ENCODE results near the gene CNTNAP2.

The CNTNAP2 gene

GRCh38 chr7:146115548-146115850 lies 1.1 kb upstream of the CNTNAP2 start:
- no peak overlapping the region for H3K27ac ChIP-seq (ENCODE audit: low read depth in 2 of 2, low read length in 2 of 2)
- H3K9me3 ChIP-seq (ENCODE audit: control insufficient read depth in 2 of 2, low read length in 2 of 2): no peaks in the 10 kb centered on the region
- no peak overlapping the region for H3K4me3 ChIP-seq (ENCODE audit: low read length in 2 of 2)
- H3K9ac ChIP-seq (ENCODE audit: low read depth in 1 of 2, low read length in 2 of 2): no peak overlapping the region
- peaks cover 0 to 3% of the 10 kb centered on the region in 2 donors for H3K4me1 ChIP-seq (ENCODE audit: control insufficient read depth in 2 of 2, insufficient read depth in 2 of 2, low read length in 2 of 2)
- peaks cover 2 to 8% of the 10 kb centered on the region in 2 donors for H3K27me3 ChIP-seq (ENCODE audit: control insufficient read depth in 2 of 2, insufficient read depth in 2 of 2, low read length in 2 of 2)
- H3K36me3 ChIP-seq (ENCODE audit: control insufficient read depth in 2 of 2, insufficient read depth in 2 of 2, low read length in 2 of 2): no peaks in the 10 kb centered on the region

DNA sequence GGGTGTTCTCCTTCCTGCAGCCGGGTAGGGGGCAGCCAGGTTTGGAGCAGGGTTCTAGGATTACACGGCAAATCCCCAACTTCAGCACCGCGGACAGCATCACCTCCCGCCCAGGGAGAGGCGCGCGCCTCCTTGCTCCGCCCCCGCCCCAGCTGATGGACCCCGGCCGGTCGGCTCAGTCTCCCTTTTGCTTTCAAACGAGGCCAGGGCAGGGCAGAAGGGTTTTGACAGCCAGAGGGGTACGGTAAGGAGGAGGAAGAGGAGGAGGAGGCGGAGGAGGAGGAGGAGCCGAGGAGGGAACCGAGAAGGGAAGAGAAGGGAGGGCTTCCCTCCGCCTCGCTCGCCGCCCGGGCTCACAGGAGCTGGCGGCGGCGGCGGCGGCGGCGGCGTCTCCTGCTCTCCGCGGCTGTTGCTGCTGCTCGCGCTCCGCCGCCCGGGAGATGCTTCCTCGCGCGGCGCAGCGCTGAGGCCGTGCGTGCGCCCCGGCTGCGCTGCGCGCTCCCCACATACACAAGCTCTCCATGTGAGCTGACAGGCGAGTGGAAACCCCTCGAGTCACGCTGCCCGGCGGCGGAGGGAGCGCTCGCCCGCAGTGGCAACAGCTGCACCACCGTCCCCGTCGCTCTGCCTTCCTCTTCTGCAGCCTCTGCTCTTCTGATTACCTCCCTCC lies 615 bp upstream of the CNTNAP2 start:
- no peaks in the 10 kb centered on the region for H3K36me3 ChIP-seq (ENCODE audit: control insufficient read depth in 2 of 2, insufficient read depth in 2 of 2, low read length in 2 of 2)
- H3K4me3 ChIP-seq (ENCODE audit: low read length in 2 of 2): peak overlapping the region in 1 of 2 donors; percentile 23
- H3K9ac ChIP-seq (ENCODE audit: low read depth in 1 of 2, low read length in 2 of 2): no peak overlapping the region
- H3K27ac ChIP-seq (ENCODE audit: low read depth in 2 of 2, low read length in 2 of 2): no peak overlapping the region
- H3K9me3 ChIP-seq (ENCODE audit: control insufficient read depth in 2 of 2, low read length in 2 of 2): no peaks in the 10 kb centered on the region
- H3K4me1 ChIP-seq (ENCODE audit: control insufficient read depth in 2 of 2, insufficient read depth in 2 of 2, low read length in 2 of 2): peaks cover 0 to 3% of the 10 kb centered on the region in 2 donors
- peaks cover 2 to 8% of the 10 kb centered on the region in 2 donors for H3K27me3 ChIP-seq (ENCODE audit: control insufficient read depth in 2 of 2, insufficient read depth in 2 of 2, low read length in 2 of 2)

- Histone ChIP-seq H3K27me3 (ENCODE audit: control insufficient read depth in 2 of 2, insufficient read depth in 2 of 2, low read length in 2 of 2) (peaks cover 2 to 8% of the 10 kb centered on the region in 2 donors), H3K9me3 (ENCODE audit: control insufficient read depth in 2 of 2, low read length in 2 of 2) (no peaks in the 10 kb centered on the region), H3K4me1 (ENCODE audit: control insufficient read depth in 2 of 2, insufficient read depth in 2 of 2, low read length in 2 of 2) (peaks cover 0 to 3% of the 10 kb centered on the region in 2 donors), H3K9ac (ENCODE audit: low read depth in 1 of 2, low read length in 2 of 2) (no peak overlapping the region), H3K36me3 (ENCODE audit: control insufficient read depth in 2 of 2, insufficient read depth in 2 of 2, low read length in 2 of 2) (no peaks in the 10 kb centered on the region), H3K27ac (ENCODE audit: low read depth in 2 of 2, low read length in 2 of 2) (no peak overlapping the region), H3K4me3 (ENCODE audit: low read length in 2 of 2) (no peak overlapping the region)
Measured at GRCh38 chr7:146117576-146117975, 975 bp downstream of the CNTNAP2 start.

- Histone ChIP-seq H3K4me3 (ENCODE audit: low read length in 2 of 2) (no peak overlapping the region), H3K9me3 (ENCODE audit: control insufficient read depth in 2 of 2, low read length in 2 of 2) (no peaks in the 10 kb centered on the region), H3K4me1 (ENCODE audit: control insufficient read depth in 2 of 2, insufficient read depth in 2 of 2, low read length in 2 of 2) (peaks cover 0 to 3% of the 10 kb centered on the region in 2 donors), H3K27ac (ENCODE audit: low read depth in 2 of 2, low read length in 2 of 2) (no peak overlapping the region), H3K36me3 (ENCODE audit: control insufficient read depth in 2 of 2, insufficient read depth in 2 of 2, low read length in 2 of 2) (no peaks in the 10 kb centered on the region), H3K9ac (ENCODE audit: low read depth in 1 of 2, low read length in 2 of 2) (no peak overlapping the region), H3K27me3 (ENCODE audit: control insufficient read depth in 2 of 2, insufficient read depth in 2 of 2, low read length in 2 of 2) (peaks cover 2 to 8% of the 10 kb centered on the region in 2 donors)
Measured at GRCh38 chr7:146119002-146119401, 2.4 kb downstream of the CNTNAP2 start.

- no peak overlapping the region for H3K27ac ChIP-seq (ENCODE audit: low read depth in 2 of 2, low read length in 2 of 2)
- no peak overlapping the region for H3K9ac ChIP-seq (ENCODE audit: low read depth in 1 of 2, low read length in 2 of 2)
- H3K4me3 ChIP-seq (ENCODE audit: low read length in 2 of 2): no peak overlapping the region
- H3K4me1 ChIP-seq (ENCODE audit: control insufficient read depth in 2 of 2, insufficient read depth in 2 of 2, low read length in 2 of 2): no peaks in the 10 kb centered on the region
- H3K36me3 ChIP-seq (ENCODE audit: control insufficient read depth in 2 of 2, insufficient read depth in 2 of 2, low read length in 2 of 2): no peaks in the 10 kb centered on the region
- H3K27me3 ChIP-seq (ENCODE audit: control insufficient read depth in 2 of 2, insufficient read depth in 2 of 2, low read length in 2 of 2): no peaks in the 10 kb centered on the region
- H3K9me3 ChIP-seq (ENCODE audit: control insufficient read depth in 2 of 2, low read length in 2 of 2): no peaks in the 10 kb centered on the region
Measured at GRCh38 chr7:146123715-146124114, 7.1 kb downstream of the CNTNAP2 start.

DNA sequence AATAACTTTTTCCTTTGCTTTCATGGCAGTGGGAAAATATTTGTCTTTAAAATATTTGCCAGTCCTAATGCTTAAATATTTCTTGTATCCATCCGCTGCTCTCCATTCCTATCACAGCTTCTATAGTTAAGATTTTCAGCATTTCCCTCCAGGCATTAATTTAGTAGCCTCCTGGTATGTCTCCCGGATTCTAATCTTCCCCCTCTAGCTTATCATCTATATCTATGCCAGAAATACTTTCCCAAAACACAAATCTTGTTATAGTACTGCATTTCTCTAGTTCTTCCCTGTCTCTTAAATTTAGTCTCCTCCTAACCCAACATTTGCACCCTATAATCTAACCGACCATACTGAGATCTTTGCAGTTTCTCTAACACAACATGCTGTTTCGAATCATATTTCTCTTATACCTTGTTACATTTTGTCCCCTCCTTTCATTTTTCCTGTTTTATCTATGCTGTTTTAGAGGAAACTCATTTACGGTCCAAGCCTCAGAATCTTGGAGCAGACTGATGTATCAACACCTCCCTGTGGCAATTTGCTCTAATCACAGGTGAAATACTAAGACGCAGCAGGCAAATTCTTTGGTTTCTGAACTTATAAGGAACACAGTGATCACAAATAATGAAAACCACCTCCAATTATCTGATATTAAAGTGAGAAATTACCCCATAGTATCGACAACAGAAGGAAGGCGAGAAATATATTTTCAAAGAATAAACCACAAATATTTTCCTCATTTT lies 10.3 kb downstream of the CNTNAP2 start:
- H3K4me1 ChIP-seq (ENCODE audit: control insufficient read depth in 2 of 2, insufficient read depth in 2 of 2, low read length in 2 of 2): no peaks in the 10 kb centered on the region
- H3K27ac ChIP-seq (ENCODE audit: low read depth in 2 of 2, low read length in 2 of 2): no peak overlapping the region

GRCh38 chr7:146129296-146129695 lies 12.7 kb downstream of the CNTNAP2 start:
- no peak overlapping the region for H3K9ac ChIP-seq (ENCODE audit: low read depth in 1 of 2, low read length in 2 of 2)
- no peaks in the 10 kb centered on the region for H3K4me1 ChIP-seq (ENCODE audit: control insufficient read depth in 2 of 2, insufficient read depth in 2 of 2, low read length in 2 of 2)
- H3K27ac ChIP-seq (ENCODE audit: low read depth in 2 of 2, low read length in 2 of 2): no peak overlapping the region
- H3K4me3 ChIP-seq (ENCODE audit: low read length in 2 of 2): no peak overlapping the region
- no peaks in the 10 kb centered on the region for H3K27me3 ChIP-seq (ENCODE audit: control insufficient read depth in 2 of 2, insufficient read depth in 2 of 2, low read length in 2 of 2)
- H3K36me3 ChIP-seq (ENCODE audit: control insufficient read depth in 2 of 2, insufficient read depth in 2 of 2, low read length in 2 of 2): no peaks in the 10 kb centered on the region
- H3K9me3 ChIP-seq (ENCODE audit: control insufficient read depth in 2 of 2, low read length in 2 of 2): no peaks in the 10 kb centered on the region

More for the DNA sequence above, 10.3 kb downstream of the CNTNAP2 start:
- Histone ChIP-seq H3K9me3 (ENCODE audit: control insufficient read depth in 2 of 2, low read length in 2 of 2) (no peaks in the 10 kb centered on the region), H3K4me3 (ENCODE audit: low read length in 2 of 2) (no peak overlapping the region), H3K27me3 (ENCODE audit: control insufficient read depth in 2 of 2, insufficient read depth in 2 of 2, low read length in 2 of 2) (no peaks in the 10 kb centered on the region), H3K9ac (ENCODE audit: low read depth in 1 of 2, low read length in 2 of 2) (no peak overlapping the region), H3K36me3 (ENCODE audit: control insufficient read depth in 2 of 2, insufficient read depth in 2 of 2, low read length in 2 of 2) (no peaks in the 10 kb centered on the region)

DNA sequence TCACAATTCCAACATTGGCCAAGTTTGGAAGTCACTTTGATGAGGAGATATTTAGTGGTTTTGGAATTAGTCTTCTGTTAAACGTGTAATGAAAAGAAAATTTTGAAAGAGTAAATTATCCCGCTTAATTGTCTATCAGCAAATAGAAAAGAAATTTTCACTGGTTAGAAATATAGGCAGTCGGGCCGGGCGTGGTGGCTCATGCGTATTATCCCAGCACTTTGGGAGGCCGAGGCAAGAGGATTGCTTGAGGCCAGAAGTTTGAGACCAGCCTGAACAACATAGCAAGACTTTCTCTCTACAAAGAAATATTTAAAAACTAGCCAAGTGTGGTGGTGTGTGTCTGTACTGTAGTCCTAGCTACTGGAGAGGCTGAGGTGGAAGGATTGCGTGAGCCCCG lies 13.4 kb downstream of the CNTNAP2 start:
- Histone ChIP-seq H3K4me1 (ENCODE audit: control insufficient read depth in 2 of 2, insufficient read depth in 2 of 2, low read length in 2 of 2) (no peaks in the 10 kb centered on the region), H3K9ac (ENCODE audit: low read depth in 1 of 2, low read length in 2 of 2) (no peak overlapping the region), H3K27ac (ENCODE audit: low read depth in 2 of 2, low read length in 2 of 2) (no peak overlapping the region), H3K9me3 (ENCODE audit: control insufficient read depth in 2 of 2, low read length in 2 of 2) (no peaks in the 10 kb centered on the region), H3K36me3 (ENCODE audit: control insufficient read depth in 2 of 2, insufficient read depth in 2 of 2, low read length in 2 of 2) (no peaks in the 10 kb centered on the region), H3K4me3 (ENCODE audit: low read length in 2 of 2) (no peak overlapping the region), H3K27me3 (ENCODE audit: control insufficient read depth in 2 of 2, insufficient read depth in 2 of 2, low read length in 2 of 2) (no peaks in the 10 kb centered on the region)

DNA sequence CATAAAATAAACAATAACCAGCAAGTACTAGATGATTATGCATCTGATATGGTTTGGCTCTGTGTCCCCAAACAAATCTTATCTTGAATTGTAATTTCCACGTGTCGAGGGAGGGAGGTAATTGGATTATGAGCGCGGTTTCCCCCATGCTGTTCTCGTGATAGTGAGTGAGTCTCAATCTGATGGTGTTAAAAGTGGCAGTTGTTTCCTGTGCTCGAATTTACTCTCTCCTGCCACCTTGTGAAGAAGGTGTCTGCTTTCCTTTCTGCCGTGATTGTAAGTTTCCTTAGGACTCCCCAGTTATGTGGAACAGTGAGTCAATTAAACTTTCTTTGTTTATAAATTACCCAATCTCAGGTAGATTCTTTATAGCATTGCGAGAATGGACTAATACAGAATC lies 15.1 kb downstream of the CNTNAP2 start:
- Histone ChIP-seq H3K36me3 (ENCODE audit: control insufficient read depth in 2 of 2, insufficient read depth in 2 of 2, low read length in 2 of 2) (no peaks in the 10 kb centered on the region), H3K4me3 (ENCODE audit: low read length in 2 of 2) (no peak overlapping the region), H3K9me3 (ENCODE audit: control insufficient read depth in 2 of 2, low read length in 2 of 2) (no peaks in the 10 kb centered on the region), H3K9ac (ENCODE audit: low read depth in 1 of 2, low read length in 2 of 2) (no peak overlapping the region), H3K27me3 (ENCODE audit: control insufficient read depth in 2 of 2, insufficient read depth in 2 of 2, low read length in 2 of 2) (no peaks in the 10 kb centered on the region), H3K4me1 (ENCODE audit: control insufficient read depth in 2 of 2, insufficient read depth in 2 of 2, low read length in 2 of 2) (no peaks in the 10 kb centered on the region), H3K27ac (ENCODE audit: low read depth in 2 of 2, low read length in 2 of 2) (no peak overlapping the region)

DNA sequence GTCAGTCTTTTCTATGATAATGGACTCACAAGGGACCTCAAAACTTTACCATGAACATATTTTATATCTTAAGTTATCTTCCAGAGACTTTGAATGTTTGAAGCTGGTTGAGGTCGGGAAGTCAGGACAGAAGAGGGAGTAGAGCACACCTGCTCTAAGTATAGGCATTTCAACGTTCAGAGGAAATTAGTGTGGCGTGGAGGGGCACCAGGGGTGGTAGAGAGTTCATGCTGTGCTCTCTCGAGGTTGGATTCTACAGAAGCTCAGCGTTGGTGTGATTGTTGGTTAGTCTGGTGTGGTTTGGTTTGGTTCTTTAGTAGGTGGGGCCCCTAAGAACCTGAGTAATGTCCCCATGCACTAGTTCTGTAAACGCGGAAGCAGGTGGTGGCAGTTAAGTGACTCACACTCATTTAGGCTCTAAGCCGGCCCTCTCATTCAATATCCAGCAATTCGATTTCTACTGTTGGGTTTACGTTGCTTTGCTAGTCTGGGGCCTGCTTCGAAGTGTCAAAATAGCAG lies 19.8 kb downstream of the CNTNAP2 start:
- Histone ChIP-seq H3K36me3 (ENCODE audit: control insufficient read depth in 2 of 2, insufficient read depth in 2 of 2, low read length in 2 of 2) (no peaks in the 10 kb centered on the region), H3K4me1 (ENCODE audit: control insufficient read depth in 2 of 2, insufficient read depth in 2 of 2, low read length in 2 of 2) (no peaks in the 10 kb centered on the region), H3K4me3 (ENCODE audit: low read length in 2 of 2) (no peak overlapping the region), H3K9me3 (ENCODE audit: control insufficient read depth in 2 of 2, low read length in 2 of 2) (no peaks in the 10 kb centered on the region), H3K27me3 (ENCODE audit: control insufficient read depth in 2 of 2, insufficient read depth in 2 of 2, low read length in 2 of 2) (no peaks in the 10 kb centered on the region), H3K9ac (ENCODE audit: low read depth in 1 of 2, low read length in 2 of 2) (no peak overlapping the region), H3K27ac (ENCODE audit: low read depth in 2 of 2, low read length in 2 of 2) (no peak overlapping the region)
